Left kidney (tissue), 2 donors: ENCODE measurements around the gene BCAM. TPM values are rescaled to one million over a fixed set of nuclear protein-coding genes. Genes with fewer than 3 reads are reported as not detected.
"Not testable (repeated sequence)": the region's sequence is repeated elsewhere in the genome, so short reads cannot be mapped to it uniquely, and the experiment has no call there.

Source experiments
- DNase-seq: peaks from one replicate; pipeline ENCODE4 v3.0.0-alpha.2; 2013
- polyA plus RNA-seq: library from polyadenylated mRNA; unstranded; fragments of 120-200 nt; gene quantifications from one replicate; pipeline ENCODE4 v1.2.1, GENCODE V29; 2013; ENCODE audit not compliant: insufficient read length

The BCAM gene
- polyA plus RNA-seq, 1 donor: 461 TPM

- peak; percentile 40 for DNase-seq
Measured at GRCh38 chr19:44848036-44848811, 39.3 kb downstream of the BCAM start.

- peak; percentile 66 for DNase-seq
Measured at GRCh38 chr19:44848812-44849447, 40.0 kb downstream of the BCAM start.

GRCh38 chr19:44850641-44851109 is 41.8 kb downstream of the BCAM start:
- DNase-seq: peak; percentile 27

- DNase-seq: no peak
Measured at GRCh38 chr19:44851427-44851826, 42.5 kb downstream of the BCAM start.

- DNase-seq: no peak
Measured at GRCh38 chr19:44855606-44856005, 46.7 kb downstream of the BCAM start.

- DNase-seq: no peak
Measured at GRCh38 chr19:44856421-44857083, 47.6 kb downstream of the BCAM start.

- DNase-seq: no peak
Measured at GRCh38 chr19:44857837-44858236, 48.9 kb downstream of the BCAM start.

- not testable (repeated sequence) for DNase-seq
Measured at GRCh38 chr19:44861576-44861975, 52.7 kb downstream of the BCAM start.

GRCh38 chr19:44863990-44864389 is 55.1 kb downstream of the BCAM start:
- DNase-seq: no peak

GRCh38 chr19:44865196-44865767 is 56.4 kb downstream of the BCAM start:
- DNase-seq: no peak

- no peak for DNase-seq
Measured at GRCh38 chr19:44866664-44867063, 57.8 kb downstream of the BCAM start.

- DNase-seq: no peak
Measured at GRCh38 chr19:44867578-44867977, 58.7 kb downstream of the BCAM start.

GRCh38 chr19:44869733-44870470 is 61.0 kb downstream of the BCAM start:
- DNase-seq: no peak

Other genes starting within 250 kb of the BCAM start
- gene IGSF23, start 195.5 kb upstream of the BCAM start, polyA plus RNA-seq: 0.83 TPM
- 37.2 TPM for gene PVR, start 165.2 kb upstream of the BCAM start, polyA plus RNA-seq
- gene CEACAM19, start 137.6 kb upstream of the BCAM start, polyA plus RNA-seq: 22.7 TPM
- gene CEACAM16, start 110.0 kb upstream of the BCAM start, polyA plus RNA-seq: not detected
- gene BCL3, start 60.4 kb upstream of the BCAM start, polyA plus RNA-seq: 4.9 TPM
- gene CBLC, start 31.2 kb upstream of the BCAM start, polyA plus RNA-seq: 5.3 TPM
- gene NECTIN2, start 37.2 kb downstream of the BCAM start, polyA plus RNA-seq: 139 TPM
- gene TOMM40, start 82.2 kb downstream of the BCAM start, polyA plus RNA-seq: 43.3 TPM
- gene APOE, start 96.7 kb downstream of the BCAM start, polyA plus RNA-seq: 288 TPM
- 10.9 TPM for gene APOC1, start 105.5 kb downstream of the BCAM start, polyA plus RNA-seq
- not detected for gene APOC4, start 133.1 kb downstream of the BCAM start, polyA plus RNA-seq
- gene APOC2, start 136.9 kb downstream of the BCAM start, polyA plus RNA-seq: 10.1 TPM
- gene CLPTM1, start 146.3 kb downstream of the BCAM start, polyA plus RNA-seq: 121 TPM
- 4.5 TPM for gene RELB, start 192.4 kb downstream of the BCAM start, polyA plus RNA-seq
- gene CLASRP, start 229.9 kb downstream of the BCAM start, polyA plus RNA-seq: 76.8 TPM